WERI-Rb-1 (cell line): Measurements from ENCODE around the gene FAM111A.

ENCODE experiments used
- DNase-seq: peaks from one replicate; pipeline ENCODE4 v3.0.0-alpha.2; 2020
- H3K27ac ChIP-seq: fragments of 250-450 bp; sonication (Bioruptor Pico); 2 replicates; pipeline ENCODE4 v1.5.1; 2020; ENCODE audit warnings: mild to moderate bottlenecking, moderate library complexity
- H3K27me3 ChIP-seq: fragments of 250-450 bp; sonication (Bioruptor Pico); 2 replicates; pipeline ENCODE4 v1.5.1; 2021; ENCODE audit warnings: mild to moderate bottlenecking, low read depth, moderate library complexity; ENCODE audit not compliant: insufficient read depth, severe bottlenecking
- H3K36me3 ChIP-seq: fragments of 250-450 bp; sonication (Bioruptor Pico); 2 replicates; pipeline ENCODE4 v1.5.1; 2020; ENCODE audit warnings: mild to moderate bottlenecking, moderate library complexity
- H3K4me3 ChIP-seq: 2 replicates; pipeline ENCODE4 v1.5.1; 2011; ENCODE audit warnings: low read depth, mild to moderate bottlenecking, control low read depth, low read length
- H3K9me3 ChIP-seq: fragments of 250-450 bp; sonication (Bioruptor Pico); 2 replicates; pipeline ENCODE4 v1.5.1; 2021; ENCODE audit warnings: mild to moderate bottlenecking, moderate library complexity; ENCODE audit not compliant: severe bottlenecking
- CTCF ChIP-seq: IDR thresholded peaks from 2 replicates; pipeline ENCODE4 v1.5.1; 2011; ENCODE audit warnings: low read depth, mild to moderate bottlenecking, control low read depth, inconsistent platforms, low read length

Gene FAM111A

DNA sequence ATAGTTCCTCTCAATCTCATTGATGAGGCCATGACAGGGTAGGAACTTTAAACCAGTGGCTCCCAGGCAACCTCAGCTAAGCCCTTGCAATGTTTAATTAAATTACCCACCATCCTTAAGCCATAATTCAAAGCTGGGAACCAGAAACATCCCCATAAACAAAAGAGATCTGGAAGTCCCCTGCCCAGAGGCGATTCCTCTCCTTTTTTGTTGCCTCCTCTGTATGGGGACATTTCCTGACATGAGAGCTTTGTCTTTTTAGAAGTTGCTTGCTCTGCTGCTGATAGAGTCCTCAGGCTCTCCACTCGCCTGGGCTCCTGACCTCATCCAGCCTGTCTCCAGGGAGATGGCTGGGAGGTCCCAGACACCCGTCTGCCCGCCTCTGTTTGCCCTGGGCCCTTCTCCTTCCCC, 32.4 kb downstream of the FAM111A start:
- H3K27ac ChIP-seq = no peak overlapping the region
- peaks cover 8% of the 10 kb centered on the region for H3K9me3 ChIP-seq
- H3K36me3 ChIP-seq = no peaks in the 10 kb centered on the region
- H3K4me3 ChIP-seq = no peak overlapping the region
- DNase-seq = no peak
- TF ChIP-seq CTCF = no peak
- peaks cover 76% of the 10 kb centered on the region for H3K27me3 ChIP-seq

DNA sequence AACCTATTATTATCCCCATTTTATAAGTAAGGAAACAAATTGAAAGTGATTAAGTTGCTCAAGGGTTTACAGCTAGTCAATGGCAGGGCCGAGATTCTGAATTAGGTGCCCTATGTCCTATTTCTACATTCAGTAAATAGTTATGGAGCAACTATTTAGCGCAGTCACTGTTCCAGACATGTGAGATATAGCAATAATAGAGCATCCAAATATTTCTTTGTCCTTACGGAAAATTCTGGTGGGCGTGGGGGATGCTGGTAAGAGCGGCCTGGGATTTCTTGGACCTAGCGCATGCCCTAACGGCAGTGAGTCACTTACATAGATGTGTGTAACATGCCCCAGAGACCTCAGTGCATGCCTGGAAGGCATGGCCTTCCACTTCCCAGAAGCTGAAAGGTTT, 33.7 kb downstream of the FAM111A start:
- no peak for DNase-seq
- Histone ChIP-seq H3K9me3 (peaks cover 8% of the 10 kb centered on the region), H3K36me3 (no peaks in the 10 kb centered on the region), H3K27me3 (peaks cover 67% of the 10 kb centered on the region), H3K27ac (no peak overlapping the region), H3K4me3 (no peak overlapping the region)
- no peak for TF ChIP-seq CTCF

DNA sequence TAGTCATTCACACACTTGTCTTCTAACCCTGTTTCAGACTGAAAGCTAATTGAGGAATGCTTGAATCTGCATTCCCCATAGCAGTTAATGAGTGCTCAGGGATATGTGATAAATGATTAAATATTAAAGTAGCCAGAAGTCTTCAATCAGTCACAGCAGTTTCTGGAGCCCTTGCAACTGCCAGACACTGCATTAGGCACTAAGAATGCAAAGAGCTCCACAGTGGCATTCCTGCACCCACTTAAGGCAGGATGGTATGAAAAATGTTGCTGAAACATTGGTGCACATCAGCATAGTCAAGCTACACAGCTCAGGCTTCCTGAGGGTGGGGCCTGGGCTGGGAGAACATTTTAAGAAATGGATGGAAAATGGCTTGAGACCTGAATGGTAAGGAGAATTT, 35.7 kb downstream of the FAM111A start:
- Histone ChIP-seq H3K9me3 (peaks cover 8% of the 10 kb centered on the region), H3K27me3 (peaks cover 61% of the 10 kb centered on the region), H3K27ac (no peak overlapping the region), H3K4me3 (no peak overlapping the region), H3K36me3 (no peaks in the 10 kb centered on the region)
- DNase-seq = no peak
- no peak for TF ChIP-seq CTCF

DNA sequence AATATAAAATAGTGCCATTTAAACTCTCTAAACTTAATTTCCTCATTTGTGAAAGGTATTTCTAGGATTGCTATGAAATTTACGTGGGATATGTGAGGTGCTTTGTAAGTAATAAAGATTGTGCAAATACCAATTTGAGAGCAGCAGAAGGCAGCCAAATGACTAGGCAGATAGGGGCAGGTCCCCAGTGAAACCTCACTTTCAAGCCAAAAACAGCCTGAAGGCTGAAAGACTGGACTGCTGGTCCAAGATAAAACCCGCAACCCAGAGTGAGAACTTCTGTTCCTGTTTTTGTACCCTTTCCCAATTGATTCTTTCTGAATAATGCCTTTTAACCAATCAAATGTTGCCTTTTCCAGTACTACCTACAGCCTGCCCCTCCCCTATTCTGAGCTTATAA, 36.5 kb downstream of the FAM111A start:
- Histone ChIP-seq H3K9me3 (peaks cover 8% of the 10 kb centered on the region), H3K4me3 (no peak overlapping the region), H3K27ac (no peak overlapping the region), H3K27me3 (peaks cover 60% of the 10 kb centered on the region), H3K36me3 (no peaks in the 10 kb centered on the region)
- no peak for TF ChIP-seq CTCF
- DNase-seq = no peak

GRCh38 chr11:59180168-59180776, 37.6 kb downstream of the FAM111A start:
- H3K27ac ChIP-seq = no peak overlapping the region
- no peak for DNase-seq
- no peak overlapping the region for H3K4me3 ChIP-seq
- H3K9me3 ChIP-seq = peaks cover 8% of the 10 kb centered on the region
- no peak for TF ChIP-seq CTCF
- H3K36me3 ChIP-seq = no peaks in the 10 kb centered on the region
- H3K27me3 ChIP-seq = peaks cover 59% of the 10 kb centered on the region

DNA sequence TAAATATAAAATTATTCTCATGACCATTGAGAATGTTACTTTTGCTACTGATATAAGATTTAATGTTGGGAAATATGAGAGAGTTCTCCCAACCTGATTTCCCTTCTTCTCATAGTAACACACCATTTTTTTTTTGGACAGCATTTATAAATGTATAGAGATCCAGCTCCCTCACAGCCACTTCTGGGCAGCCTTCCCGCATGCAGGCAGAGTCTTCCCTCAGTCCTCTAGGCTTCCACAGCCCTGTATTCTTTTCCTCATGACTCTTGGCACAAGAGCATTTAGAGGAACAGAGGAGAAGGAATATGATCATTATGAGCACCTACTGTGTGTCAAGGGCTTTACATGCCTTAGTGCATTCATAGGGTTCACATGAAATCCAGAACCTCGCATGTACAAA, 38.3 kb downstream of the FAM111A start:
- Histone ChIP-seq H3K9me3 (peaks cover 8% of the 10 kb centered on the region), H3K27ac (no peak overlapping the region), H3K27me3 (peaks cover 59% of the 10 kb centered on the region), H3K36me3 (no peaks in the 10 kb centered on the region), H3K4me3 (no peak overlapping the region)
- no peak for DNase-seq
- no peak for TF ChIP-seq CTCF
